A549 treated with Mapracorat at 1 μM for 4 hours (cell line): ENCODE data around the gene ABHD12B. TPM values are rescaled to one million over a fixed set of nuclear protein-coding genes. Genes with fewer than 3 reads are reported as not detected.

Experiments used
- total RNA-seq: library from RNA; stranded (reverse); fragments of 200-300 nt; extraction: Qiagen RNA extraction; gene quantifications from 5 replicates; pipeline ENCODE4 v1.2.3, GENCODE V29; 2022

The ABHD12B gene
- total RNA-seq: not detected in 5 replicates

GRCh38 chr14:50871914-50872732 is at the start of gene ABHD12B:
ABHD12B (plus strand) TSS chr14:50872053; CDS start chr14:50872175, 122 bp downstream.

GRCh38 chr14:50830932-50831725 is 40.7 kb upstream of the ABHD12B start, which contains the start of gene NIN:
NIN (minus strand) TSS chr14:50831162; CDS start chr14:50822056, 9,106 bp downstream.

GRCh38 chr14:50943943-50944646 is 72.2 kb downstream of the ABHD12B start, which contains the start of gene PYGL:
PYGL (minus strand) TSS chr14:50944483; CDS start chr14:50944403, 80 bp downstream.

Other genes with a start within 250 kb of the ABHD12B start
- gene SAV1, start 203.7 kb upstream of the ABHD12B start, total RNA-seq: 25.6 to 32.1 TPM (median 28.6 TPM) in 5 replicates
- gene NIN, start 40.9 kb upstream of the ABHD12B start, total RNA-seq: 11.4 to 18.1 TPM (median 14.9 TPM) in 5 replicates
- 116 to 164 TPM (median 151 TPM) in 5 replicates for gene PYGL, start 72.4 kb downstream of the ABHD12B start, total RNA-seq
- gene TRIM9, start 223.1 kb downstream of the ABHD12B start, total RNA-seq: 8.0 to 13.7 TPM (median 12.5 TPM) in 5 replicates